Vagina (tissue), 2 donors: ENCODE results near the gene PTGFR.

Experiments used
- CTCF ChIP-seq, 3 experiments: fragments of 450-650 bp in 2 of 3; fragments of 200-600 bp in 1 of 3; sonication (generic) in 1 of 3; IDR thresholded peaks; one replicate each; pipeline ENCODE4 v1.5.1; 2017 to 2019; ENCODE audit warnings: antibody characterized with exemption in 3 of 3, mild to moderate bottlenecking in 2 of 3, moderate library complexity in 2 of 3
- POLR2A ChIP-seq, 2 donors: fragments of 450-650 bp; IDR thresholded peaks; one replicate each; pipeline ENCODE4 v1.6.1; 2017; ENCODE audit warnings: antibody characterized with exemption in 2 of 2, mild to moderate bottlenecking in 2 of 2, moderate library complexity in 2 of 2

- TF ChIP-seq CTCF (IDR thresholded peaks at IDR 0.05) (no peak), POLR2A (IDR thresholded peaks at IDR 0.05) (no peak)
Observed at GRCh38 chr1:78490861-78491450, at the start of gene PTGFR.
